HG02885 (cell line): ENCODE measurements around the gene LRRC32.

Experiments
- ATAC-seq: cut with Tn5 transposase; IDR thresholded peaks from one replicate; pipeline ENCODE4 v1.9.1; 2021; ENCODE audit warnings: mild to moderate bottlenecking; ENCODE audit not compliant: unreplicated experiment, poor library complexity

LRRC32 gene

GRCh38 chr11:76665921-76666351, 4.6 kb downstream of the LRRC32 start:
- ATAC-seq = no peak

- no peak for ATAC-seq
These were observed 5.4 kb downstream of the LRRC32 start for GRCh38 chr11:76665172-76665571.

DNA sequence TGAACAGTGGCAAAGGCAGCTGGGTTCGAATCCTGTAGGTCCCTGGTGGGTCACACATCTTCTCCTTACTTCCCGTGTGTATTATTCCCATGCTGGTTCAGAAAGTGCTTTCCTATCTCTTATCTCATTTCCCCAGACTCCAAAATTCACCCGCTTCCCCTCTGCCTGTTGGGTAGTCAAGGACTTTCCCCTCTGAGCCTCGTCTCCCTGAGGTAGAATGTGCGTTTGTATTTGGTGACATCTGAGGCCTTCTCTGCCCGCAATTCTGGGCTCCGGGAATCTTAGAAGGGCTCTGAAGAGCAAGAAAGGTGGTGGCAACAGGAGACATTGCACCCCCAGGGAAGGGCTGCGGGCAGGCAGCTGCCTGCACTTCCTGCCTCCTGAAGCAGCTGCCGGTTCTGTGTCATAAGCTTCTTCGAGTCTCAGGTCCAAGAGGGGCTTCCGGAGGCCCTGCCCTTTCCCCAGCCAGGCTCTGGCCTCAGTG, 5.9 kb downstream of the LRRC32 start:
- ATAC-seq = no peak

GRCh38 chr11:76663912-76664440, 6.6 kb downstream of the LRRC32 start:
- ATAC-seq = no peak

GRCh38 chr11:76663486-76663810, 7.1 kb downstream of the LRRC32 start:
- no peak for ATAC-seq

DNA sequence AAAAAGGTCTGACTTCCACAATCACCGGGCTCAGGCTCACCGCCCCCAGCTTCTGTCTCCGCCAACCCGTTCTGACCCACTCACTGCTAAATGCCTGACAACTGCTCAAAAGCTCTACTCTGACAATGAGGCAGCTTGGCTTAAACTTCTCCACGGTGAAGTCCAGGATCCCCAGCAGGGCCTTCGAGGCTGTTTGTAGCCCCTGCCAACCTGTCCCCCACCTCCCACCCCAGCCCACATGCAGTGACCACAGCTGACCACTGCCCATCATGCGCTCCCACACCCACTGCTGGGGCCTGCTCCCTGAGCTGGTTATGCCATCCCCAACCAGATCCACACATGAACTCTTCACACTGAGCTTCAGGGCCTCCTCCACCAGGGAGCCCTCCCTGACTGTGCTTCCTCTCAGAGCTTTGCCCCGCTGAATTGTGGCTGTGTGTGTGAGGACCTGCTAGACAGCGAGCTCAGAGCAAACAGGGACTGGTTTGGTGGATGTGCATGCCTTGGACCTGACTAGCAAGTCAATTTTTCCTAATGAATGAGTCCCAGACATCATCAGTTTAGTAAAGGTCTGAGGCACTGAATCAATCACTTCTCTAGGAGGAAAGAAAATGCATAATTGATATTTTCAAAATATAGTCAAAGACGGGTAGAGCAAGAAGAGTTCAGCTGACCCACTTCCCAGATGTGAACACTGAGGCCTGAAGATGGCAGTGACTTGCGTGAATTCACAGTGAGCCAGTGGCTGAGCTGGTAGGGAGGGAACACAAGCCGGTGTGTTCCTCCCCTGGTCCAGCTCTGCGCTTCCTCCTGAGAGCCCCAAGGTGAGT, 7.7 kb downstream of the LRRC32 start:
- no peak for ATAC-seq

DNA sequence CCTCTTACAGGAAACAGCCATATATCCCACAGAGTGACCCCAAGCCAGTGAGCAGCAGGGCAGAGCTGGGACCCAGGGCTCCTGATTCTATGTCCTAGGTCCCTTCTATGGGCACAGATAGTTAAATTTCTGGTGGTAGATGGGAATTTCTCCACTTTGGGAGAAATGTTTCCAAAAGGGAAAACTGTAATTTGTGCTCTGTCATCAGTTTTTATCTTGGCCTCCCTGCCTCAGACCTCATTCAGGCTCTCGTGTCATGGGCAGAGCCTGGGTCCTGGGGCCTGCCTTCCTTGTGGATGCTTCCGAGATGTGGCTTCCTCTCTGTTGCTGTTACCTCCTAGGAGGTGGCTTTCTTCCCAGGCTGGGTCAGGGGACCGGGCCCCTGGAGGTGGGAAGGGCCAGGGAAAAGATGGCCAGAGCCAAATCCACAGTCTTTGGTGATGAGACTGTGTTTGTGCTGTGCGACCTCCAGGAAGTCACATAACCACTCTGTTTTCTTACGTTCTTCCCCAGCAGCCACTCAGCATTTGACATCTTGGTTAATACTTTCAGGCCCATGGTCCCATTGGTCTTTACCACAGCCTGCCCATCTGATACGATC, 8.6 kb downstream of the LRRC32 start:
- no peak for ATAC-seq

DNA sequence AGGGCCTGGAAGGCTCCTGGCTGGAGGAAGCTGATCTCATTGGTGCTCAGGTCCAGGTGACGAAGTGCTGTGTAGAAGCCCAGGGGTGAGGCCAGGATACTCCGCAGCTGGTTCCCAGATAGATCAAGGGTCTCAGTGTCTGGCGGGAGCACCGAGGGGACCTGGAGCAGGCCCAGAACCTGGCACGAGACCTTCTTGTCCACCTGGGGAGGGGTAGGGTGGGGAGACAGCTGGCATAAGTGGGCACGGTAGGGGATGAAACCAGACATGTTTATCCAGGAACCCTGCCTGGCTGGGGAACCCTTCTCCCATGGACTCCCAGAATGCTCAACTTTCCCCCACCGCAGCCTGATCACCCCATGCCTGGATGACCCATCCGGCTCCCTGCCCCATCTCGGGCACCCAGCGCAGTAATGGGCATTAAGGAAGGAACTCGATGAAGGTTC, 9.2 kb downstream of the LRRC32 start:
- no peak for ATAC-seq

GRCh38 chr11:76660533-76661305, 9.8 kb downstream of the LRRC32 start:
- no peak for ATAC-seq

- no peak for ATAC-seq
These were observed 10.6 kb downstream of the LRRC32 start for GRCh38 chr11:76659672-76660532.

GRCh38 chr11:76658651-76659650, 11.6 kb downstream of the LRRC32 start:
- ATAC-seq = no peak

DNA sequence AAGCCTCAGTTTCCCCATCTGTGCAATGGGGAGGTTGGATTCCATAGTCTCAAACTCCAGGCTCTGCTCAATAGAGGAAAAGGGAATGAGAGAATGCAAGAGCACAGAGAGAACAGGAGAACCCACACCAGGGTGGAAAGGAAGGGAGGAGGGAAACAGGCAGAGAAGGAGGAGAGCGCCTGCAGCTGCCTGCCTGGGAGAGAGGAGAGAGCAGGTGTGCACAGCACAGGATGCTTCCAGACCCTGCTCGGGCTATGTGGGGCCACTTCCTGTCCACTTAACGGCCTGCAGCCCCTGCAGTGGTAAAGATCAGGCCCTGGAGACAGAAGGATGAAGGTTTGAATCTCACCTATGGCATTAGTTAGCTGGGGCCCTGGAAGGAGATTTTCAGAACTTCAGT, 12.3 kb downstream of the LRRC32 start:
- ATAC-seq = no peak

DNA sequence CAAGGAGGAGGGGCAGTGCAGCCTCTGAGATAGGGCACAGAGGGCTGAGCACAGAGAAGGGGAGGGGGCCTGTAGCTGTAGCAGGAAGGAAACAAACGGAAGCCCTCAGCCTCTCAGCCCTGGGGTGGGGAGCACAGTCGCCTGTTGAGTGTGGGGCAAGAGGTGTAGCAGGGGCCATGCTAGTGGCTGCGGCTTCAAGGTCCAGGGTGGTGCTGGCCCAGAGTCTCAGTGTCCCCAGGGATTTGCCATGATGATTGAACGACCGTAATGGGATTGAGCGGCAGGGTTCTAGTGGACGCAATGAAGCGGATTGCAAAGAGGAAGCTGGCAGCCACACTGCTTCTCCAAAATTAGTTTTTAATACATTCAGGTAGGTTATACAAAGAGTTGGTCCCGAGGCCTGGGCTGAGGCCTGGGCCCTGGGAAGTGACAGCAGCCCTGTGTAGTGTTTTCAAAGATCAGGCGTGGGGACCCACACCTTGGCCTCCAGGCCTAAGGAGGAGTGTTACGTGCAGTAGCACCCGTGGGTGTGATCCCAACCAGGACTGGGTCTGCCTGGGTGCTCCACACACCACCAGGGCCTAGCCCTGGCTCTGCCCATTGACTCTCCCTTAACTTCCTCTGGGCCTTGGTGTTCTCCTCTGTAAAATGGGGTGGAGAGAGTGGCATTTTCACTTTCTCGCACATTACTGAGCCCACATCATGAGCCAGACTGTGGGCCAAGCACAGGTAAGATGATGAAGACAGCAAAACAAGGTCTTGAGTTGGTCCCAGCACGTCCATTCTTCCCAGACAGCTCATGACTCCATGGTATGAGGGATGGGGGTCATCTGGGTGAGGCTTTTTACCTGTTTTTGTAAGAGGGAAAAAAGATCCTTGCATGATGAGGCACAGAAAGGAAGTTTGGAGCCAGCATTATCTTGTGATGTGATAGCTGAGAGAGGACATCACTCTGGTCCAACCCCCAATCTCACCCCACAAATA, 13.1 kb downstream of the LRRC32 start:
- no peak for ATAC-seq

- no peak for ATAC-seq
These were observed 13.9 kb downstream of the LRRC32 start for GRCh38 chr11:76656571-76657081.

GRCh38 chr11:76656050-76656531, 14.5 kb downstream of the LRRC32 start:
- ATAC-seq = no peak

DNA sequence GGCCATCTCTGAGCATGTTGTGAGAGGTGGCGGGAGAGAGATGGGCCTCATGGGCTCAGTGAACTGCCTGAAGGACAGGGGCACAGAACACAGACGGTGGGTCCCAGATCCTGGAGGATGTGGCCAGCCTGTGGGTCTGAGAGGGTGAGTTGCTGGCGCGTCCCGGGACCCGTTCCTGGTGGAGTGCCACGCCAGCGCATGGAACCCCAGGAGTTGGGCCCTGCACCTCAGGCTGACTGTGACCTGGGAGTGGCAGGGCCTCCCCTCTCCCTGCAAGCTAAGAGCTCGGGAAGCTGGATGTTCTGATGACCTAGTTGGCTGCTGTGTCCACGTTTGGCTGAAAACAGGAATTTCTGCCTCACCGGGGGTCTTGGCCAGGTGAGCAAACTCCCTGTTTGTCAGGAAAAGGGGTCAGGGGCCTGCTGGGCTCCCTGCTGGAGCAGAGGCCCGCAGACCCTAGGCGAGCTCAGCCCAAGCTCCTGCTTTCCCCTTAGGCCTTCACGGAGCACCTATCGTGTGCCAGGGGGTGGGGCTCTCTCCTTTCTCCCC, 15.0 kb downstream of the LRRC32 start:
- ATAC-seq = no peak

- ATAC-seq = no peak
These were observed 15.6 kb downstream of the LRRC32 start for GRCh38 chr11:76654980-76655379.
